ENCODE results near the gene PSENEN.

PSENEN gene

GRCh38 chr19:35745328-35746086 is at the start of gene PSENEN, which contains the start of gene U2AF1L4:
TSS of gene PSENEN (plus strand) at chr19:35745651. CDS start at chr19:35745931, 280 bp downstream.
TSS of gene U2AF1L4 (minus strand) at chr19:35745418. CDS start at chr19:35745391, 27 bp downstream.
- peak; percentile 75 to 91 (median 89) for DNase-seq (ENCODE audit: low read depth in 4 of 4, low spot score in 1 of 4)

GRCh38 chr19:35695895-35696422 is 49.5 kb upstream of the PSENEN start:
- DNase-seq (ENCODE audit: low read depth in 4 of 4, low spot score in 1 of 4), result no peak

GRCh38 chr19:35696835-35697234 is 48.6 kb upstream of the PSENEN start:
- DNase-seq (ENCODE audit: low read depth in 4 of 4, low spot score in 1 of 4), result no peak

- peak; percentile 74 to 93 (median 82) for DNase-seq (ENCODE audit: low read depth in 4 of 4, low spot score in 1 of 4)
Observed at GRCh38 chr19:35702223-35703012, 43.0 kb upstream of the PSENEN start.

GRCh38 chr19:35703343-35703742 is 42.1 kb upstream of the PSENEN start:
- DNase-seq (ENCODE audit: low read depth in 4 of 4, low spot score in 1 of 4), result no peak

- no peak for DNase-seq (ENCODE audit: low read depth in 4 of 4, low spot score in 1 of 4)
Observed at GRCh38 chr19:35704218-35704617, 41.2 kb upstream of the PSENEN start, which contains the start of gene ZBTB32. TSS of gene ZBTB32 (plus strand) at chr19:35704558. CDS start at chr19:35714627, 10,069 bp downstream.

- no peak for DNase-seq (ENCODE audit: low read depth in 4 of 4, low spot score in 1 of 4)
Observed at GRCh38 chr19:35708391-35708790, 37.1 kb upstream of the PSENEN start.

- peak in 3 of 4 experiments; percentile 35 to 74 (median 46) for DNase-seq (ENCODE audit: low read depth in 4 of 4, low spot score in 1 of 4)
Observed at GRCh38 chr19:35710784-35711723, 34.4 kb upstream of the PSENEN start.

GRCh38 chr19:35712567-35713505 is 32.6 kb upstream of the PSENEN start:
- peak in 3 of 4 experiments; percentile 30 to 87 (median 65) for DNase-seq (ENCODE audit: low read depth in 4 of 4, low spot score in 1 of 4)

- no peak for DNase-seq (ENCODE audit: low read depth in 4 of 4, low spot score in 1 of 4)
Observed at GRCh38 chr19:35713506-35713850, 32.0 kb upstream of the PSENEN start.

GRCh38 chr19:35713904-35714495 is 31.5 kb upstream of the PSENEN start:
- no peak for DNase-seq (ENCODE audit: low read depth in 4 of 4, low spot score in 1 of 4)

GRCh38 chr19:35714601-35715354 is 30.7 kb upstream of the PSENEN start:
- DNase-seq (ENCODE audit: low read depth in 4 of 4, low spot score in 1 of 4), result no peak

GRCh38 chr19:35715355-35715809 is 30.1 kb upstream of the PSENEN start:
- DNase-seq (ENCODE audit: low read depth in 4 of 4, low spot score in 1 of 4), result no peak

- no peak for DNase-seq (ENCODE audit: low read depth in 4 of 4, low spot score in 1 of 4)
Observed at GRCh38 chr19:35715981-35716800, 29.3 kb upstream of the PSENEN start.

- peak in 3 of 4 experiments; percentile 73 to 94 (median 91) for DNase-seq (ENCODE audit: low read depth in 4 of 4, low spot score in 1 of 4)
Observed at GRCh38 chr19:35716801-35717664, 28.4 kb upstream of the PSENEN start.

- peak in 2 of 4 experiments; percentile 83 to 93 for DNase-seq (ENCODE audit: low read depth in 4 of 4, low spot score in 1 of 4)
Observed at GRCh38 chr19:35717665-35718344, 27.6 kb upstream of the PSENEN start, which contains the start of gene KMT2B. TSS of gene KMT2B (plus strand) at chr19:35718003. CDS start at chr19:35718019, 16 bp downstream.

Data from stimulated activated CD4-positive, alpha-beta T cell treated with anti-CD3 and anti-CD28 coated beads, Interleukin-1b, Interleukin-23, amount 100 ng/mL, for 24 hours (primary cell).